Parathyroid adenoma (tissue), 2 donors: ENCODE measurements around the gene LSP1.

Experiments used
- H2AFZ ChIP-seq: fragments of 300-600 bp; sonication (generic); one replicate; pipeline ENCODE4 v1.7.0; 2017; ENCODE audit warnings: antibody characterized with exemption, mild to moderate bottlenecking
- H3K27ac ChIP-seq: fragments of 300-600 bp; sonication (generic); one replicate; pipeline ENCODE4 v1.7.0; 2017
- H3K27me3 ChIP-seq: fragments of 300-600 bp; sonication (generic); one replicate; pipeline ENCODE4 v1.7.0; 2017; ENCODE audit warnings: low read length; ENCODE audit not compliant: control insufficient read depth, insufficient read depth
- H3K36me3 ChIP-seq: fragments of 300-600 bp; sonication (generic); one replicate; pipeline ENCODE4 v1.7.0; 2017; ENCODE audit warnings: low read length; ENCODE audit not compliant: control insufficient read depth, insufficient read depth
- H3K4me1 ChIP-seq: fragments of 300-600 bp; sonication (generic); one replicate; pipeline ENCODE4 v1.7.0; 2017; ENCODE audit warnings: control low read depth
- H3K4me2 ChIP-seq: fragments of 300-600 bp; sonication (generic); one replicate; pipeline ENCODE4 v1.7.0; 2017; ENCODE audit warnings: low read length
- H3K4me3 ChIP-seq: fragments of 300-600 bp; sonication (generic); one replicate; pipeline ENCODE4 v1.7.0; 2017; ENCODE audit warnings: low read depth, low read length
- H3K79me2 ChIP-seq: fragments of 300-600 bp; sonication (generic); one replicate; pipeline ENCODE4 v1.7.0; 2017; ENCODE audit warnings: control low read depth
- H3K9ac ChIP-seq: fragments of 300-600 bp; sonication (generic); one replicate; pipeline ENCODE4 v1.7.0; 2017; ENCODE audit warnings: mild to moderate bottlenecking
- H3K9me3 ChIP-seq: fragments of 300-600 bp; sonication (generic); one replicate; pipeline ENCODE4 v1.7.0; 2017; ENCODE audit warnings: low read length; ENCODE audit not compliant: control insufficient read depth
- CTCF ChIP-seq: fragments of 300-600 bp; sonication (generic); IDR thresholded peaks from one replicate; pipeline ENCODE4 v1.7.0; 2017; ENCODE audit warnings: antibody characterized with exemption, mild to moderate bottlenecking
- donor health status: primary hyperparathyroidism.

LSP1 gene

GRCh38 chr11:1909524-1909923, 56.6 kb downstream of the LSP1 start:
- Histone ChIP-seq H3K36me3 (no peaks in the 10 kb centered on the region), H3K4me2 (no peak overlapping the region), H2AFZ (no peak overlapping the region), H3K9me3 (no peaks in the 10 kb centered on the region), H3K27ac (no peak overlapping the region), H3K4me1 (no peaks in the 10 kb centered on the region), H3K4me3 (no peak overlapping the region), H3K9ac (no peak overlapping the region), H3K27me3 (no peaks in the 10 kb centered on the region), H3K79me2 (no peaks in the 10 kb centered on the region)
- no peak for TF ChIP-seq CTCF

DNA sequence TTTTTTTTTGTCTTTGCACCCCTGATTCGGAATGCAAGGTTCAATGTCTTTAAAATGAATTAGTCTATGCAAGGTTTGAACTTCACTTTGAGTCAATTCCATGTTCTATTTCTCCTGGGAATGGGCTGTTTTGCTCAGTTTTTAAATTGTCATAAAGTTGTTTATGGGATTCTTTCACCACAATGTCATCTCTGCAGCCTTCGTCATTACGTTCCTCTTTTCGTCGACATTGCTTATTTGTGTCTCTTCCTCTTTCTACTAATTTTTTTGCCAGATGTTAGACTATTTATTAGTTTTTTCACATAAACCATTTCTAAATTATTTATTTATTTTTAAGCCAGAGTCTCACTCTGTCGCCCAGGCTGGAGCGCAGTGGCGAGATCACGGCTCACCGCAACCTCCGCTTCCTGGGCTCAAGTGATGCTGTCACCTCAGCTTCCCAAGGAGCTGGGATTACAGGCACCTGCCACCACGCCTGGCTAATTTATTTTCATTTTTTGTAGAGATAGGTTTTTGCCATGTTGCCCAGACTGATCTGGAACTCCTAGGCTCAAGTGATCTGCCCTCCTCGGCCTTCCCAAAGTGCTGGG, 59.5 kb downstream of the LSP1 start:
- peak overlapping the region; percentile 44 for H3K27ac ChIP-seq
- no peaks in the 10 kb centered on the region for H3K79me2 ChIP-seq
- no peak overlapping the region for H3K4me3 ChIP-seq
- no peaks in the 10 kb centered on the region for H3K4me1 ChIP-seq
- no peaks in the 10 kb centered on the region for H3K27me3 ChIP-seq
- no peaks in the 10 kb centered on the region for H3K36me3 ChIP-seq
- H2AFZ ChIP-seq: no peak overlapping the region
- no peak for TF ChIP-seq CTCF
- H3K9ac ChIP-seq: no peak overlapping the region
- no peak overlapping the region for H3K4me2 ChIP-seq
- H3K9me3 ChIP-seq: no peaks in the 10 kb centered on the region

- Histone ChIP-seq H3K4me3 (no peak overlapping the region), H3K4me1 (no peaks in the 10 kb centered on the region), H3K27ac (no peak overlapping the region)
These were observed 60.6 kb downstream of the LSP1 start for GRCh38 chr11:1913271-1914060.

GRCh38 chr11:1915795-1916131, 62.9 kb downstream of the LSP1 start:
- no peaks in the 10 kb centered on the region for H3K9me3 ChIP-seq
- no peak overlapping the region for H3K4me3 ChIP-seq
- no peak overlapping the region for H3K9ac ChIP-seq
- H3K27ac ChIP-seq: no peak overlapping the region
- no peak overlapping the region for H2AFZ ChIP-seq
- no peaks in the 10 kb centered on the region for H3K4me1 ChIP-seq
- no peak for TF ChIP-seq CTCF
- H3K4me2 ChIP-seq: no peak overlapping the region
- no peaks in the 10 kb centered on the region for H3K27me3 ChIP-seq
- H3K36me3 ChIP-seq: no peaks in the 10 kb centered on the region
- H3K79me2 ChIP-seq: no peaks in the 10 kb centered on the region

More at GRCh38 chr11:1913271-1914060, 60.6 kb downstream of the LSP1 start:
- no peaks in the 10 kb centered on the region for H3K36me3 ChIP-seq
- TF ChIP-seq CTCF: no peak
- H3K9ac ChIP-seq: no peak overlapping the region
- H3K27me3 ChIP-seq: no peaks in the 10 kb centered on the region
- no peak overlapping the region for H3K4me2 ChIP-seq
- H3K9me3 ChIP-seq: no peaks in the 10 kb centered on the region
- no peaks in the 10 kb centered on the region for H3K79me2 ChIP-seq
- no peak overlapping the region for H2AFZ ChIP-seq
